NCI-H460 (cell line): Measurements from ENCODE around the gene LPAR3. TPM values are rescaled to one million over a fixed set of nuclear protein-coding genes. Genes with fewer than 3 reads are reported as not detected.
A peak's percentile ranks its signal among the peaks of the same experiment; 100 is the strongest.

ENCODE experiments used
- DNase-seq: peaks from one replicate; pipeline ENCODE4 v3.0.0-alpha.2; 2016; ENCODE audit warnings: low read depth; ENCODE audit errors: extremely low read depth
- total RNA-seq: library from RNA; depleted of rRNA; stranded (reverse); fragments of >200 nt; shearing (Covaris generic); gene quantifications from 2 replicates; pipeline ENCODE4 v1.2.3, GENCODE V29; 2014

LPAR3 gene
- total RNA-seq, 1 experiment from 2014 or later = 0.57 TPM

- no peak for DNase-seq
These were observed 33.1 kb downstream of the LPAR3 start for GRCh38 chr1:84859866-84860265.

- DNase-seq = no peak
These were observed 35.1 kb downstream of the LPAR3 start for GRCh38 chr1:84857906-84858305.

GRCh38 chr1:84856726-84857270 lies 36.2 kb downstream of the LPAR3 start:
- no peak for DNase-seq

- no peak for DNase-seq
These were observed 37.0 kb downstream of the LPAR3 start for GRCh38 chr1:84855691-84856630.

GRCh38 chr1:84855168-84855567 lies 37.8 kb downstream of the LPAR3 start:
- DNase-seq = no peak

GRCh38 chr1:84853741-84854721 lies 39.0 kb downstream of the LPAR3 start:
- DNase-seq = peak; percentile 2

GRCh38 chr1:84851839-84852238 lies 41.2 kb downstream of the LPAR3 start:
- no peak for DNase-seq

- DNase-seq = no peak
These were observed 43.5 kb downstream of the LPAR3 start for GRCh38 chr1:84849357-84849975.

GRCh38 chr1:84847253-84848250 lies 45.5 kb downstream of the LPAR3 start:
- DNase-seq = peak; percentile 5

- DNase-seq = no peak
These were observed 46.6 kb downstream of the LPAR3 start for GRCh38 chr1:84846387-84846786.

GRCh38 chr1:84845357-84845756 lies 47.6 kb downstream of the LPAR3 start:
- DNase-seq = no peak

- no peak for DNase-seq
These were observed 48.9 kb downstream of the LPAR3 start for GRCh38 chr1:84844094-84844493.

- no peak for DNase-seq
These were observed 50.2 kb downstream of the LPAR3 start for GRCh38 chr1:84842748-84843231.

GRCh38 chr1:84841971-84842370 lies 51.0 kb downstream of the LPAR3 start:
- DNase-seq = no peak

- DNase-seq = no peak
These were observed 52.7 kb downstream of the LPAR3 start for GRCh38 chr1:84840346-84840745.

GRCh38 chr1:84839544-84839943 lies 53.5 kb downstream of the LPAR3 start:
- DNase-seq = no peak

GRCh38 chr1:84836145-84836544 lies 56.9 kb downstream of the LPAR3 start:
- DNase-seq = no peak

GRCh38 chr1:84835169-84835568 lies 57.8 kb downstream of the LPAR3 start:
- DNase-seq = no peak

GRCh38 chr1:84834419-84835064 lies 58.5 kb downstream of the LPAR3 start:
- DNase-seq = no peak
